Brain pericyte (primary cell): ENCODE data around the gene CDH23.

ENCODE experiments used
- DNase-seq: peaks from one replicate; pipeline ENCODE4 v3.0.0-alpha.2; 2012; ENCODE audit warnings: low read depth, low spot score

The CDH23 gene

GRCh38 chr10:71722849-71723248, 326.1 kb downstream of the CDH23 start:
- DNase-seq = no peak

DNA sequence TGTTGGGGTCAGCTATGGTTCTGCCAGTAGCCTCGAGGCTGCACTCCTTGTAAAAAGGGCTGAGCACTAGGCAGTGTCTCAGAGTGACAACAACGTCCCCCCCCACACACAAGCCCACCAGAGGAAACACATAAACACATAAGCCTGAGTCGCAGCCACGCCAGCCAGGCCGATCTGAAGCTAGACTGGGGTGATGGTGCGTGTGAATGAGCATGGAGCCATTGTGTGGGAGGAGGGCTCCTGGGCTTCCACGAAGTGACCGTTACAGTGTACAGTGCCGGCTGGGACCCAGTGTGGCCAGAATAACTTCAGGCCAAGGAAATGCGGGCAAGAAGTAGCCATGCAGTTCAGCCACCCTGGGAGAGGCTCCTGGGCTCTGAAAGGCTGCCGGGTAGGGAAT, 326.6 kb downstream of the CDH23 start:
- DNase-seq = no peak

DNA sequence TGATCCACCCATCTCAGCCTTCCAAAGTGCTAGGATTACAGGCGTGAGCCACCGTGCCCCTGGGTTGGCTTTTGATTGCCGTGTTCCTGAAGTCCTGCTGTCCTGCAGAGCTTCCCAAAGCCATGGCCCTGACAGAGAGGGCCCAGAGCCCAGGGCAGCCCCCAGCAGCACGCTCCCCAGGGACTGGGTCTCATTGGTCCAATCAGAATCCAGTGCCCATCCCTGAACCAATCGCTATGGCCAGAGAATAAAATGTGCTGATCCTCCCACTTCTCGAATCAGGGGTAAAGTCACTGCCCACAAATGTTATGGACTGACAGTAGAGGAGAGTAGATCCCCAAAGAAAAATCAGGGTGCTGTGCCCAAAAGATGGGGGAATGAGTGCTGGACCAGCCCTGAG, 327.8 kb downstream of the CDH23 start:
- no peak for DNase-seq

DNA sequence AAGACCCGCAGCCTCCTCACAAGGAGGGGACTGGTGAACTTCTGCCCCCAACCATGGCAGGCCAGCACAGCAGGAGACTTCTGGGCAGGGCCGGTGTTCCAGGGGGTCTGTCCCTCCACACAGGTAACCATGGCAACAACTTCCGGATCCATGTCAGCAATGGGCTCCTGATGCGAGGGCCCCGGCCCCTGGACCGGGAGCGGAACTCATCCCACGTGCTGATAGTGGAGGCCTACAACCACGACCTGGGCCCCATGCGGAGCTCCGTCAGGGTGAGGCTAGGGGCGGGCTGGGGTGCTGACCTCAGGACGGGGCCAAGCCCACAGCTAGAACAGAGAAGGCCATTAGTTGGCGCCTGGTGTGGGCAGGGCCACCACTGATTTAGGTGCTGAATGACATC, 328.5 kb downstream of the CDH23 start:
- no peak for DNase-seq

GRCh38 chr10:71725998-71726579, 329.4 kb downstream of the CDH23 start:
- no peak for DNase-seq

GRCh38 chr10:71726580-71727104, 329.9 kb downstream of the CDH23 start:
- no peak for DNase-seq

DNA sequence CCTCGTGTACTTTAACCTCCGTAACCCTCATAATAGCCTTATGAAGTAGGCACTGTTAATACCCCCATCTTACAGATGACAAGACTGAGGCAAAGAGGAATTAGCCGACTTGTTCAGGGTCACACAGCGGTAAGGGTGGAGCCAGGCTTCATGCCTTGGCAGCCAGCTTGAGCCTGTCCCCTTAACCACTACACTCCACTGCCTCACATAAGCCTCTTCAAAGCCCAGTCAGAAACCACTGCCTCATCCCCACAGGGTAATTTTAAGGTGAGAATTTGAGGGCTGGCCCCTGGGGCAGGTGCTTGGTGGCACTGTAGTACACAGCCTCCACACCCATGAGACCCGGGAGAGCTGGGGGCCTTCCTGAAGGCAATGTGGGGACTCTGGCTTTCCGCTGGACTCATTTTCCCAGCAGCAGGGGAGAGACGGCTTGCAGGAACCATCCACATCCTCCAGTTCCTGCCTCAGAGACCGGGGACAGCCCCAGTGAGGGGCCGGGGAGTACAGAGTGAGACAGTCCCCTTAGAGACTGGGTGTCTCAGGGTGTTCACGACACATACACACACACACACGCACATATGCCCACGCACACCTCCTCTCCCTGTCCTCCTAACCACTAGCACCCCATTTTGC, 330.5 kb downstream of the CDH23 start:
- DNase-seq = no peak

GRCh38 chr10:71727738-71728737, 331.3 kb downstream of the CDH23 start:
- DNase-seq = no peak

DNA sequence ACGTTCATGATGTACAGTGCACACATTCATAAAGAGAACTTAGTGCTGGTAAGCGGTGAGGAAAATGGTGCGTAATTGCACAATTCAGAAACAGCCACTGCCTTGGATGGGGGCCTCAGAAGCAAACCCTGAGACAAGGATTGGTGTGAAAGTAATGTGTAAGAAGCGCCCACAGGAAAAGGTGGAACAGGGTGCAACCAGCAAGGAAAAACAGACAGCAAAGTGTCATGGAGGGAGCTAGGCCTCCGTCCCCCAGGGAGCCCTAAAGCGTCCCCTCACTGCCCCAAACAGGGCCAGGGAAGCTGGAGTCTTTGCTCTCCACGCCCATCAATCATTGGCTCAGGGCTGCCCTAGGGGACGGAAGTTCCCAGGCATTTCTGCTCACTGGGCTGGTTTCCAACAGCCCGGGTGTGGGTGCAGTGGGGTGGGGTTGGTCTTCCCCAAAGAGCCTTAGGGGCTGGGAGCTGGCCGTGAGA, 332.5 kb downstream of the CDH23 start:
- no peak for DNase-seq

GRCh38 chr10:71731791-71732190, 335.1 kb downstream of the CDH23 start:
- DNase-seq = no peak

GRCh38 chr10:71734797-71735196, 338.1 kb downstream of the CDH23 start:
- DNase-seq = no peak

DNA sequence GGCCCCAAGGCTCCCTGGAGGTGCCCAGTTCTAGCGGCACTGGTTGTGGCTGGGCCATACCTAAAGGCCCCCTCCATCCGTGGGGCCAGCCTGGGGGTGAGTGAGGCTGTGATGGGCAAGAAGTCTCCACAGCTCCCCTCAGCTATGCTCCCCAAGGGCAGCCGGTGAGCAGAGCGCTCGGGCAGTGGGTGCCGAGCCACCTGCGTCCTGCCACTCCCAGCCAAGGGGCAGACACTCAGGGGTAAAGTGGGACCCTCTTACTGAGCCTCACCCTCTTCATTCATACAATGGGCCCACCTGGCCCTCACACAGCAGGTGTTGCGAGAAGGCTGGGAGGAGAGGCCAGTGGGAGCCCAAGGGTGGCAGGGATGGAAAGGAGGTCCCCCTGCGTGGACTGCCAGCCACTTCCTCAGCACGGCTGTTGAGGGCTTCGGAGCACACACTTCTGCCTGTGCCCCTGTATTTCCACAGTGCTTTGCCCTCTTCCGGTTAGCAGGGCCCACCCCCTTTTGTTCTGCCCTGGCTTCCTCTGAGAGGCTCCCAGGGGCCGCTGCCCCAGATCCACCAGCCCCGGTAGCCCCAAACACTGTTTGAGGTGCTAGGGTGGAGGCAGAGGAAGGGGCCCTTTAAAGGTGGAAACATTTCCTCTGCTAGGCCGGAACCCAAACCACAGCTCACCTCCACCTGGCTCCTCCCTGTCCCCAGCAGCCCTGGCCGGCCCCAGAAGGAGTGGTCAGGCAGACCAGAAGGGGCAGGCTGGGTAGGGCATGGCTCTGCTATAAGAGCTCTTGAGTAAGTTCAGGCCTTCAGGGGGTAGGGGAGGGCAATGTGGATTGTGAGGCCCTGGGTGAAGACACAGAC, 339.2 kb downstream of the CDH23 start:
- DNase-seq = no peak

DNA sequence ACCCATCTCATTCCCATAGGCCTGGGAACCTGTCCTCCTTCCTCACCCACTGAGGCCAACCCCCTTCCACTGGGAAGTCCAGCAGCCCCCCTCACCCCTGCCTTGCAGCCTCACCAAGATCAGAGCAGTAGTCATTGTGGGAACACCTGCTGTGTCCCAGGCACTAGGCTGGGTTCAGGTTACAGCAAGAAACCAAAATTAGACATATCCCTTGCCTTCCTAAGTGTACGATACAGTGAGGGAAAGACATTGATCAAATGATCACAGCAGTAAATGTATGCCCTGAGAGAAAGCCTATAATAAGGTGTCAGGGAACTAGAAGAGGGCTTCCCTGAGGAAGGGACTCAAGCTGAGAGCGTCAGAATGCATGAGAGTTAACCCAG, 339.8 kb downstream of the CDH23 start:
- no peak for DNase-seq

DNA sequence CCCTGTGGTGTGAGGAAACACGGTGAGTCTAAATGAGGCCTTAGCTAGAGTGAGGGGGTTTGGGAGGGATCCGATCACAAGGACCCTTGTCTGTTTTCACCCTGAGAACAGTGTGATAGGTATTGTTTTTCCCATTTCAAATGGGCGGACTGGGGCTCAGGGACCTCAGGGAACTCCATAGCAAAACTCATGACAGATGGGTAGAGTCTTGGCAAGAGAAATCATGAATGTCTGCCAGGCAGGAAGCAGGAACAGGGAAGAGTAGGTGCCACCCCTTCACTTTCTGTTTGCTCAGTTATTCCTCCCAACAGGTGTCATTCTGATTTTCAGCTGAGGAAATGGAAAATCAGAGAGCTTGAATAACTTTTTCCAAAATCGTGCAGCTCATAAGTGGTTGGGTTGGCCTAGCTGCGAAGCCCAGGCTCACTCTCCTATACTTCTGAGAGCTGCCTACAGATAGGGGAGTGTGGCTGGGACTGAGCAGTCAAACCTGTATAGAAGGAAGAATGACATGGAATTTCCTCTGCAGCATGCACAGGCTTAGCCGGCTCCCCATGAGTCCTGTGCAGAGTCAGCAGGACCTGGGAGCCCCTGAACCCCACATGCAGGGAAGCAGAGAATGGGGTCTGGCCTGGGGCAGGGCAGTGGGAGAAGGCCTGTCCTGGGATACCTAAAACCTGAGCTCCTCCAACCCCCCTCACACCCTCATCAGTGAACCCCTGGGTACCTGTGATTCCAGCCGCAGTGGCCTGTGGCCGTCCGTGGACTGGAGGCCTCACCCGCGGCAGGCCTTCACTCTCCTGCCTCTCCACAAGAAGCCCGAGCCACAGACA, 340.5 kb downstream of the CDH23 start:
- no peak for DNase-seq

GRCh38 chr10:71737834-71738197, 341.1 kb downstream of the CDH23 start:
- no peak for DNase-seq

DNA sequence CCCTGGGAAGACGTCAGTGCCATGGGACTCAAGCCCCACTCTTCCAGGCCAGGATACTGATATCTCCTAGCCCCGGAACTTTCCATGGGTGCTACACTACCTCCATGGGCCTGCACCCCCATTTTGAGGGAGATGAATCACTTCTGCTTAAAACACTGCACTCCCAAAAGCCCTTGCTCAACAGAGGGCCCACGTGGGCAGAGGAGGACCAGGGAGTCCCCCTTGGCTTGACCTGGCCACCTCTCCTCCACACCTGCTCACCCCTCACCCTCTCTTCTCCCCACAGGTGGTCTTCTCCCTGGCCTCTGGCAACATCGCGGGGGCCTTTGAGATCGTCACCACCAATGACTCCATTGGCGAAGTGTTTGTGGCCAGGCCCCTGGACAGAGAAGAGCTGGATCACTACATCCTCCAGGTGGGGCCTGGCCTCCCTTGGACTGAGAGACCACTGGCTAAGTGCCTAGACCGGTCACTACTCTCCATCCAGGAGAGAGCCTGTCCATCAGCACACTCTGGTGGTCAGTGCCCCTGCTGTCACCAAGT, 342.7 kb downstream of the CDH23 start:
- no peak for DNase-seq

- DNase-seq = no peak
Measured at GRCh38 chr10:71740069-71740653, 343.4 kb downstream of the CDH23 start.

DNA sequence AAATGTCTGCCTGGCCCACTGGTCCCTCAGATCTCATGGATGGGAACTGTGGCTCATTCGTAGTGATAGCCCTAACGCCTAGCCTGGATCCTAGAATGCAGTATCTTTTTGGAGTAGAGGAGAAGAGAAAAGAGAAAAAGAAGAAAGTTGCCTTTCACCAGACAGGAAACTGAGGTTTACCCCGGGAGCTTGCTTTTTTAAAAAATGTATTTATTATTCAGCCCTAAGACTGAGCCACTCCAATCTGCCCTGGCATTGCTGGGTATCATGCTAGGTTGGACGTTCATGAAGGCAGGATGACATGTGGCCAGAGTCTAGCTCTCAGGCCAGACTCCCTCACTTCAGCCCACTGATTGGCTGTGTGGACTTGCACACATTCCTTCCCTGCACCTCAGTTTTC, 344.3 kb downstream of the CDH23 start:
- DNase-seq = no peak

GRCh38 chr10:71741671-71742070, 345.0 kb downstream of the CDH23 start:
- DNase-seq = no peak
